GM21528 (cell line): Measurements from ENCODE around the gene ABCC1.
"Not testable (repeated sequence)": the region's sequence is repeated elsewhere in the genome, so short reads cannot be mapped to it uniquely, and the experiment has no call there.

Source experiments
- ATAC-seq: cut with Tn5 transposase; IDR thresholded peaks from one replicate; pipeline ENCODE4 v1.9.1; 2021; ENCODE audit warnings: mild to moderate bottlenecking, moderate library complexity; ENCODE audit not compliant: unreplicated experiment, low FRiP score

The ABCC1 gene

DNA sequence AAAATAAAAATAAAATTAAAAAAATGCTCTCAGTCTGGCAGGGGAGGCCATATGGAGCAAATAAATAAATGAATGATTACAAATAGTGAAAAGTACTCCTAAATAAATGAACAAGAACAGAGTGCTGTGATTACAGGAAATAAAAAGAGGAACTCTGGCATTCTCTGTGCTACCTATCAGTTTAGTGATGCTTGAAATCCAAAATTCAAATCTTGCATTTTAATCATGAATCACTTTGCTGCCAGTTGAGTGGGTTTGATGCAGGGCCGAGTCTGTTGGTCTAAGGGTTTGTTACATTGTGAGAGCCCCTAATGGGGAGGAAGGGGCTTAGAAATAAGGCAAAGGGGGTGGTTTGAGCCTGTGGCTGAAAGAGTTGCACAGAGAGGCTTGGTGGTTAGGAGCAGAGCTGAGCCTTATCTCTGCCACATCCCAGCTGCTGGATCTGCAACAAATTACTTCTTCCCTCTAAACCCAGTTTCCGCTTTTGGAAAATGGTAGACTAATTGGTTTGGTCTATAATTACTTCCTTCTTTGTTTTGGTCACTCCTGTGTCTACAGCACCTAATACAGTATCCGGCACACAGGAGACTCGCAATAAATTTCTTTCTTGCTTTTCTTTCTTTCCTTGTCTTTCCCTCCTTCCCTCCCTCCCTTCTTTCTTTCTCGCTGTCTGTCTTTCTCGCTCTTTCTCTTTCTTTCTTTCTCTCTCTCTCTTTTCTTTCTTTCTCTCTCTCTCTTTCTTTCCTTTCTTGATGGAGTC is 6.3 kb upstream of the ABCC1 start:
- ATAC-seq = no peak

DNA sequence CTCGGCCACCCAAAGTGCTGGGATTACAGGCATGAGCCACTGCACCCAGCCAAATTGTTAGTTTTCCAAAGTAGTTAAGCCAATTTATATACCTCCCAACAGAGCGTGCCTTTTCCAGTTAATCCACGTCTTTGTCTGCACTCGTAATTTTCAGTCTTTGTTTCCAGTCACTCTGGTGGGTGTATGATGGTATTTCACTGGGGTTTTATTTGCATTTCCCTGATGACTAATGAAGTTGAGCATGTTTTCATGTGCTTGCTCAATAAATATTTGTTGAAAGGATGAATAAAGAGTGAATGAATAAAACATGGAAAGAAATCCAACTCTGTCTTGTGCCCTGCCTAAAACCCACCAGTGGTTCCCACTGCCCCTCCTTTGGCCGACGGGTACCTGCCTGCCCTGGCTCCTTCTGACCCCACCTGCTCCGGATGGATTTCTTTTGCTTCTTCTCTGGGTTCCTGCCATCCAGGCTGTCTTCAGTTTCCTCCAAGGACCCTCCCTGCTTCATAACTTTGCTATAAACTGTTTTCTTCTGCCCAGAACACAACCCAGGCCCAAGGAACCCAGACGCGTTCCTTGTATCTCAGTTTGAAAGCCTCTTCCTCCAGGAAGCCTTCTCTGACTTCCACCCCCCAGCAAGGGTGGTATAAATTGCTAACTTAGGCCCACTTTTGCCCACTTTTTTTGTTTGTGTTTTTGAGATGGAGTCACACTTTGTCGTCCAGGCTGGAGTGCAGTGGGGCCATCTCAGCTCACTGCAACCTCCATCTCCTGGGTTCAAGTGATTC is 3.0 kb upstream of the ABCC1 start:
- ATAC-seq = no peak

DNA sequence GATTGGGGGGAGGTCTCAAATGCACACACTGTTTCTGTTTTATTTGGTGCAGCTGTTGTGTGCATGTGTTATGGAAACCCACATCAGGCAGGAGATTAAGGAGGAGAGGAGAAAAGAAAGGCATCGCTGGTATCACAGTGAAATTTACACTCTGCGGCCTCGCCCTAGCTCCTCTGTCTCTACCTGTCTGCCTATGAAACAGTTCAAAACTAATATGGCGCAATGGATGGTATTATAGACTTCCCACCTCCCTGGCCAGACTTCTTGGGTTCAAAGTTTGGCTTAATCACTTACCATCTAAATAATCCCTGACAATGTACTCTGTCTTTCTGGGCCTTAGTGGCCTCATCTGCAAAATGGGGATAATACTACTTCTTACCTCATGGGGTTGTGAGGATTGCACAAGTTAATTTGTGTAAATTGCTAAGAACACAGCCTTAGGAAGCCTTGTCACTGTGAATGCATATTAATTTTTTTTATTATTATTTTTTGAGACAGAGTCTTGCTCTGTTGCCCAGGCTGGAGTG is 1.4 kb upstream of the ABCC1 start:
- no peak for ATAC-seq

DNA sequence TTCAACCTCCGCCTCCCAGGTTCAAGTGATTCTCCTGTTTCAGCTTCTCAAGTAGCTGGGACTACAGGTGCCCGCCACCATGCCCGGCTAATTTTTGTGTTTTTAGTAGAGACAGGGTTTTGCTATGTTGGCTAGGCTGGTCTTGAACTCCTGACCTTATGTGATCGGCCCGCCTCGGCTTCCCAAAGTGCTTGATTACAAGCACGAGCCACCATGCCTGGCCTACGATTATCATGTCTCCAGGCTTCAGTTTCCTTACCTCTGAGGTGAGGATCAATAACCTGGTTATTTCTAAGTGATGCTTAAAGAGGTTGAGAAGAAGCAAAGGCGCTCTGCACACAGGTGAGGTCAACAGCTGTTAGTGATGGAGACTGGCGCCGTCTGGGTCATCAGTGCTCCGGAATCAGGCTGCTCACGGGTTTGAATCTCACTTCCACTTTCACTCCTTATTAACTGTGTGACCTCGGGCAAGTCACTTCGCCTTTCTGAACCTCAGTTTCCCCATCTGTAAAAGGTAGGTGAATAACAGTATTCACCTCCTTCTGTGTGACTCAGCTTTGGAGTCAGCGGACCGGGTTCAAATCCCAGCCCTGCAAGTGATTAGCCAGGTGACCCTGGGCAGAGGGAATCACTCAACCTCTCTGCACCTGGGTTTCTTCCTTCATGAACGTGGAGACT is 745 bp upstream of the ABCC1 start:
- peak; percentile 31 for ATAC-seq

DNA sequence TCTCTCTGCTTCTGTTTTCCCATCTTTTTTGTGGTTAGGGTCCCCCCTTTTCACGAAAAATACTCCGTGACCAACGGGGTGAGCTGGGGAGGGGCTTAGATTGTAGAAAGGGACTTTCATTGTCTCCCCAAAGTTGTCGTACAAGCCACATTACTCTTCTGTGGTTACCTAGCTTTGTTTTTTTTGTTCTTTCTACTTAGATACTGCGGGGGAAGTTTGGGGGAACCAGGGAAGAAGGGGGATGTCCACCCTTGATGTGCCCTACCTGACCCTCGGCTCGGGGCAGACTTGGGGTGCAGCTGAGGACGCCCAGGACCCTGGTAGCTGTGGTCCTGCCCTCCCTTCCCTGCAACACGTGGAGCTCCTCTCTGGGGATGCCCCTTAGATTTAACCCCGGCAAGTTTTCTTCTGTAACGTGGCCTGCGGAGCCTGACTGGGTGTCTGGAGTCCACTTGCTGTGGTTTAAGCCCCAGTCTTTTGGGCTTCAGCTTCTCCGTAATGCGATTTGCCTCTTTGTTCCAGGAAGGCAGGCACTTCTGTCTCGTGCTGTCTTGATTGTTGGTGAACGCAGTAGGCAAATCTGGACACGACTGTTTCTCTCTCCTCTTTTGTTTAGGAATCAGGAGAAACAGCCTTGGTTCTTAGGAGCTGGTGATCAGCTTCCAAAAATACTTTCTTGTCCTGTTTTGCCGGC is 892 bp downstream of the ABCC1 start:
- peak; percentile 26 for ATAC-seq

DNA sequence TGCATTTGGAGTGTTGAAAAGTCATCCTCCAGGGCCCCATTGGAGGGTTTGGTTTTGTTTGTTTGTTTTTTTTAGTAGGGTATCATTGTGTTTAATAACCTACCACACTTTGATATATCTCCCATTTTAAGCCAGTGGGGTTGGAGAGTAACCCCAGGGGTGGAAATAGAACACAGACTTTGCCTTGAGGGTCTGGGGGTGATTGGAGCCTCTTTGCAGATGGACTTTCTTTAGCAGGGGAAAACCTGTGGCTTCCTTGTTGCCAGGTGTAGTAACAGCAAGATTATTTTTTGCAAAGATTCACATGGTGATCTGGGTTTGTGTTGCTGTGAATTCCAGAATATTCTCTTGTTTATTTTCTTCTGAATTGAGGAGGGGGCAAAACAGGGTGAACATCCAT is 1.5 kb downstream of the ABCC1 start:
- ATAC-seq = no peak

DNA sequence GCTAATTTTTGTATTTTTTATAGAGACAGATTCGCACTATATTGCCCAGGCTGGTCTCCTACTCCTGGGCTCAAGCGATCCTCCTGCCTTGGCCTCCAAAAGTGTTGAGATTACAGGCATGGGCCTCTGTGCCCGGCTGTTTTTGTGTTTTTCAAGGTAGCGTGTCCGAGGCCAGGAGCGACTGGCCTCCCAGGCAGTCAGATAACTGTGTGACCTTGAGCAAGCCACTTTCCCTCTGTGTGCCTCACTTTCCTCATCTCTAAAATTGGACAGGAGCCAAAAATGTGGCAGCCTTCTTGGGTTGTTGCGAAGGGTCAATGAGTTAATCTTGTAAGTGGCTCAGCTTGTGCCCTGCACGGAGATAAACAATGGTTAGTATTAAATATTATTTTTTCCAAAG is 2.4 kb downstream of the ABCC1 start:
- ATAC-seq = no peak

DNA sequence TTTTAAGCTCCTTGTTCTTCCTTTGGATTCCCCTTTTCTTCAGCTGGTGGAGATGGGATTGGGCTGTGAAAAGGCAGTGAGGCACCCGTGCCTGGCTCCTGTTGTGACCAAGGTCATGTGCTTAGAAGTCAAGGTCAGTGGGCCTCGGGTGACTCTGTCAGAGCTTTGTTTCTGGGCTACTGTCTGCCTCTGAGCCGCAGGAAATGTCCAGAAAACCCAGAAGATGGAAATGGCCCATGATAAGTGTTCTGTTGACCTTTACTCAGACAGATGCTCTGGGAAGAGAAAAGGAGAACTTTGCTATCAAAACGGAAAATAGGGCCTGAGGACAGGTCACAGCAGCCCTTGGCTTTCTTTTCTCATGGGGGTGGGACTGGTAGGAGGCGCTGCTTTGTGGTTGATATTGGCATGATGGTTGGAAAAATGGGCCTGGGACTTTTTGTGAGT is 2.9 kb downstream of the ABCC1 start:
- no peak for ATAC-seq

DNA sequence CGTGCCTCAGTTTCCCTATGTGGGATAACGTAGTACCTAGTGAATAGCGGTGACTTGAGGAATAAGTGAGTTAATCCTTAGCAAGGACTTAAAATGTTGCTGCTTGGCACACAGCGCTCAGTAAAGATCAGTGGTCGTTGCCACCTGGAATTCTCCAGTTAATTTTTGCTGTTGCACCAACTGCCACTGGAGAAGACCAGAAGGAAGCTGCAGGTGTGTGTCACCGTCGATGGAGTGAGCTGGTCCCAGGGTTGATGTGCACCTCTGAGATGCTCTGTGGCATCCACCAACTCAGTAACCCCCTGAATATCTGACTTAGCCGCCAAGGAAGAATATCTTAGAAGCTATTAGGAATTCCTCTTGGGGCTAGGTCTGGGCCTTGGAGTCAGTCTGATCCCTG is 4.1 kb downstream of the ABCC1 start:
- no peak for ATAC-seq

DNA sequence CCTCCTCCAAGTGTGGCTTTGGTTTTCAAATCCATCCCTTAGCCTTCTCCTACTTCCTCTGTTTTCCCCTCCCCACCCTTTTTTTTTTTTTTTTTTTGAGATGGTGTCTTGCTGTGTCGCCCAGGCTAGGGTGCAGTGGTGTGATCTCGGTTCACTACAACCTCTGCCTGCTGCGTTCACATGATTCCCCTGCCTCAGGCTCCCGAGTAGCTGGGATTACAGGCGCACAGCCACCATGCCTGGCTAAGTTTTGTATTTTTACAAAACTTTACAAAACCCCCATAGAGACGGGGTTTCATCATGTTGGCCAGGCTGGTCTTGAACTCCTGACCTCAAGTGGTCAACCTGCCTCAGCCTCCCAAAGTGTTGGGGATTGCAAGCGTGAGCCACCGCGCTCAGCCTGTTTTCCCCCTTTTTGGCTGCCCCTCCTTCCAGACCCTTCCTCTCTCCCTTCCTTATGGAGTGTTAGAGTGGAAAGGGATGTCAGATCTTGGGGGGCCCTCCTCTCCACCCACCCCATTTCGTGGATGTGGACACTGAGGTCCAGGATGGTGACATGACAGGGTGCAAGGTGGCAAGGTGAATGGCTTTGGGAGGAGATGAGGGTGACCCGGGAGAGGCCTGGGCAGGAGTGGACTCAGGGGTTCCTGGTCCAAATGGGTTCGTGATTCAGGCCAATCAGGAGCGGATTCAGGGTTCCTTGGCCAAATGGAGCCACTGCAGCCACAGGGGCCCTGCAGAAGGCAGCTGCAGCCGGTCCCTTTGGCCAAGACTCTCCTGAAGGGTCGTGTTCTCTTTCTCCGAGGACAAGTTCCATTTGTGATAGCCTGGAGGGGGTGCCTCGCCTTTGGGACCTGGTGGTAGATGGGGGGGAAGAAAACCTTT is 4.8 kb downstream of the ABCC1 start:
- no peak for ATAC-seq

DNA sequence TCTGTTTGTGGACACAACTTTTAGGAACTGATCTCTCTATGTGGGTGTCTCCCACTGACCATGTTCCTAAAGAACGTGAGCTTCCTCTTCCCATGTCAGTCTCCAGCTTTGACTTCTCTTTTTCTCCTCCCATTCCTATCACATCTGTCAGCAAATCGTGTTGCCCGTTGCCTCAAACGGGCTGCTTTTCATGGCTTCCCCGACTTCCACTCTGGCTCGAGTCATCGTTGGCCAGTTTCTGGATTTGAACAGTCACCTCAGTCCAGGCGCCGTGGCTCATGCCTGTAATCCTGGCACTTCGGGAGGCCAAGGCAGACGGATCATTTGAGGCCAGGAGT is 5.4 kb downstream of the ABCC1 start:
- no peak for ATAC-seq

DNA sequence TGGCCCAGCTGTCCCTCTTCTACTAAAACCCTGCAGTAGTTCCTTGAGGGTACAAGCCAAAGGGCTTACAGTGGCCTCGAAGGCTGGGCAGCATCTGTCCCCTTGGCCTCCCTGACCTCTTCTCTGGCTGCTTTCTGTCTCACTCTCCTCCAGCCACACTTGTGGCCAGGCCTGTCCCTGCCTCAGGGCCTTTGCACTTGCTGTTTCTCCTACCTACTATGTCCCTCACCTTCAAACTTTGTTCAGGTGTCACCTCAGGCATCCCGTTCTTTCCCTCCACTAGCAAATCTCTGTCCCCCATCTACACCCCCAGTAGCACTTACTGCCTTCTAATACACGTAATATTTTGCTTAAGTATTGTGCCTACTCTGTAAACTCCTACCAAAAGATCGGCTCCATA is 6.0 kb downstream of the ABCC1 start:
- no peak for ATAC-seq

DNA sequence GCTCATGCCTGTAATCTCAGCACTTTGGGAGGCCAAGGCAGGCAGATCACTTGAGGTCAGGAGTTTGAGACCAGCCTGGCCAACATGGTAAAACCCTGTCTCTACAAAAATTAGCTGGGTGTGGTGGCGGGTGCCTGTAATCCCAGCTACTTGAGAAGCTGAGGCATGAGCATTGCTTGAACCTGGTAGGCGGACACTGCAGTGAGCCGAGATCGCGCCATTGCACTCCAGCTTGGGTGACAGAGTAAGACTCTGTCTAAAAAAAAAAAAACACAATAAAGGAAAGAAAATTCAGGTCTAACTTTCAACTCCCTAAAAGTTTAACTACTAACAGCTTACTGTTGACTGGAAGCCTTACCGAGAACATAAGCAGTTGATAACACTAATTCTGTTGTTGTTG is 6.7 kb downstream of the ABCC1 start:
- not testable (repeated sequence) for ATAC-seq

DNA sequence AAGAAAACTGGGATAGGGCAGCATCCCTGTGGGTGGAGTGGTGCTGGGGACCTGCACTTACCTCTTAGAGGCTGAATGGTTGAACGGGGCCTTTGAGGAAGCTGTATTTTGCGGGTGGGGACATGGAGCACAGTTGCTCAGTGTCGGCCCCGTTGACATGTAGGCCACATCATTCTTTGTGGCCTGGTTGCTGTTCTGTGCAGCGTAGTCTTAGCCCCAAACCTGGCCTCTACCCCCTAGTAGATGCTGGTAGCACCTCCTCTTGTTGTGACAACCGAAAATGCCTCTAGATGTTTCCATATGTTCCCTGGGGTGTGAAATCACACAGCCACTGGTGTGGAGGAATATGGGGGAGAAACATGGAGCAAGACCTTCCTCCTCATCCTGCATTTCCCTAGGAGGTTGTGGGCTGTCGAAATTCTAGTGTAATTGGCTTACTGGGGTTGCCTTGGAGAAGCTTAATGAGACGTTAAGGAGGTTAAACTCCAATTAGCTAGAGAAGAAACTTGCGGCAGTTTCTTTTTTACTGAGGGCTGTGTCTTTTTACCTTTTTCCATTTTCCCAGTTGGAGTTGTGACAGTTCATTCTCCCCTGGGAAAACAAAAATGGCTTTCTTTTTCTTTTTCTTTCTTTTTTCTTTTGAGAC is 9.4 kb downstream of the ABCC1 start:
- ATAC-seq = no peak

DNA sequence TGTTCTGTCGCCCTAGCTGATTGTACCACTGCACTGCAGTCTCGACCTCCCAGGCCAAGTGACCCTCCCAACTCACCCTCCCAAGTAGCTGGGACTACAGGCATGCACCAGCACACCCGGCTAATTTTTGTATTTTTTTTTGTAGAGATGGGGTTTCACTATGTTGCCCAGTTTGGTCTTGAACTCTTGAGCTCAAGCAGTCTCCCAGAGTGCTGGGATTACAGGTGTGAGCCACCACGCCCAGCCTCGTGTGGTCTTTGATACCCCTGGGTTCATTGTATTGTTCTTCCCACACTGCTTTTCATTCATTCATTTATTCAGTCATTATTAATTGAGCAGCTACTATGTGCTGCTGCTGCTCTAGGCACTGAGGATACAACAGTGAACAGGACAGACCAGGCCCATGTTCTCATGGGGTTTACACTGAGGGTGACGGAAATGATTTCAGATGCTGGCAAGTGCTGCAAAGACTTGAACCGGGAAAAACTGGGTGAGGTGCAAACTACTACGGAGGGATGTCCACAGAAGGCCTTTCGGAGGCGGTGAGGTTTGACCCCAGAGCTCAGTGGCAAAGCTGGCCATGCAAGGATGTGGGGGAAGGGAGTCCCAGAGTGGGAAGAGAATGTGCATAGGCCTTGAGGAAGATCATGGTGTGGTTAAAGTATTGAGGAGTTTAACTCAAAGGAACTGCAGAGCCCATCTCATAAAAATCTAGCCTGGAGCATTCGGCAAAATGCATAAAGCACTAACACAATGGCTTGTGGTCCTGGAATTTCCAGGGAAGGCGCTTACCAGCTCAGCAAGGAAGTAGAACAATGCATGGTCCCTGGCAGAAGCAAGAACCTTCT is 10.9 kb downstream of the ABCC1 start:
- no peak for ATAC-seq

DNA sequence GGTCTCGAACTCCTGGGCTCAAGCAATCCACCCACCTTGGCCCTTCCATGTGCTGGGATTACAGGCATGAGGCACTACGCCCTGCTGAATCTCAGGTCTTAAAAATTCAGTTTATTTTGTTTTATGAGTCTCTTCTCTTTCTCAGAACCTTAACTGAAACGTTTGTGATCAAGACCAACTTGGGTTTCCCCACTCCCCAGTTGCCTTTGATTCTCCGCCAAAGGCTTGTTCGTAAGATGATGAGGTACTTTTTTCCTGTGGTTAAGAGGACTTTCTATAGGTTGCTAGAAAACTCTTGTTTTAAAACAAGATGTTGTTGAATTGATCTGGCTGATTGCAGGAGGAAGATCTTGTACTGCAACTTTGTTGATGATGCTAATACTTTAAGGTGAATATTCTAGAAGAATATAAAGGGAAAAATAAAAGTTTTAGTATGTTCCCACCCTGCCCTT is 11.7 kb downstream of the ABCC1 start:
- peak; percentile 55 for ATAC-seq

DNA sequence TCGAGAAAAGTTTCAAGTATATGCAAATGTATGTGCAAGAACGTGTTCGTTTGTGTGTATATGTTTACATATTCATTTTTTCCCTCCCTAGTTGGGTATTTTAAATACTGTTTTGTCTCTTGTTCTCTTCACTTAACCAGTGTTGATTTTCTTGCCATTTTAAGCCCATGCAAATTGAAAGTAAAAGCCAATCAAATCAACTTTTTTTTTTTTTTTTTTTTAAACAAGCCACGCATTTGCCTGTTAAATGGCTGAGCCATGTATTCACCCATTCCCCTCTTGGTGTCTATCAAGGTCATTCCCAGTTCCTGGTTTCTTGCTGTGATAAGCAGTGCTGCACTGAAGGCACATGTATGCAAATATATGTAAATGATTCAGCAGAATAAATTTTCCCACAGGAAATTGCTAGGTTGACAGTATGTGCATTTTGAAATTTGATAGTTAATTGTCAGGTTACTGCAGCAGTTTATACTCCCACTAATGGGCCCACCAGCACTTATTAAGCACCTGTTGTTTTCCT is 12.2 kb downstream of the ABCC1 start:
- ATAC-seq = peak; percentile 37

DNA sequence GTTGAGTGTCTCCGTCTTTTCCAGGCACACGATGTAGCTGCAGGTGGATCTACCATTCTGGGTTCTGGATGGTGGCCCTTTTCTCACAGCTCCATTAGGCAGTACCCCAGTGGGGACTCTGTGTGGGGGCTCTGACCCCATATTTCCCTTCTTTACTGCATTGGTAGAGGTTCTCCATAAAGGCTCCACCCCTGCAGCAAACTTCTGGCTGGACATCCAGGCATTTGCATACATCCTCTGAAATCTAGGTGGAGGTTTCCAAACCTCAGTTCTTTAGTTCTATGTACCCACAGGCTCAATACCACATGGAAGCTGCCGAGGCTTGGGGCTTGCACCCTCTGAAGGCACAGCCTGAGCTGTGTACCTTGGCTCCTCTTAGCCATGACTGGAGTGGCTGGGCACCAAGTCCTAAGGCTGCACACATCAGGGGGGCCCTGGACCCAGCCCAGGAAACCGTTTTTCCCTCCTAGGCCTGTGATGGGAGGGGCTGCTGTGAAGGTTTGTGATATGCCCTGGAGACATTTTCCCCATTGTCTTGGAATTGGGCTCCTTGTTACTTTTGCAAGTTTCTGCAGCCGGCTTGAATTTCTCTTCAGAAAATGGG is 14.0 kb downstream of the ABCC1 start:
- no peak for ATAC-seq
